KOPT-K1 (cell line): ENCODE measurements around the gene RAD51B.

ENCODE experiments used
- H3K27ac ChIP-seq: fragments of 200-600 bp; sonication (generic); 2 replicates; pipeline ENCODE4 v1.5.1; 2016; ENCODE audit warnings: antibody characterized with exemption, mild to moderate bottlenecking, low read depth, low read length; ENCODE audit not compliant: poor library complexity, severe bottlenecking
- H3K36me3 ChIP-seq: fragments of 200-600 bp; sonication (generic); 2 replicates; pipeline ENCODE4 v1.5.1; 2017; ENCODE audit warnings: antibody characterized with exemption, mild to moderate bottlenecking, low read length, moderate library complexity; ENCODE audit not compliant: insufficient read depth
- H3K9me3 ChIP-seq: fragments of 200-600 bp; sonication (generic); 2 replicates; pipeline ENCODE4 v1.5.1; 2017; ENCODE audit warnings: antibody characterized with exemption, low read length, mild to moderate bottlenecking; ENCODE audit not compliant: insufficient read depth, poor library complexity, severe bottlenecking

RAD51B gene

DNA sequence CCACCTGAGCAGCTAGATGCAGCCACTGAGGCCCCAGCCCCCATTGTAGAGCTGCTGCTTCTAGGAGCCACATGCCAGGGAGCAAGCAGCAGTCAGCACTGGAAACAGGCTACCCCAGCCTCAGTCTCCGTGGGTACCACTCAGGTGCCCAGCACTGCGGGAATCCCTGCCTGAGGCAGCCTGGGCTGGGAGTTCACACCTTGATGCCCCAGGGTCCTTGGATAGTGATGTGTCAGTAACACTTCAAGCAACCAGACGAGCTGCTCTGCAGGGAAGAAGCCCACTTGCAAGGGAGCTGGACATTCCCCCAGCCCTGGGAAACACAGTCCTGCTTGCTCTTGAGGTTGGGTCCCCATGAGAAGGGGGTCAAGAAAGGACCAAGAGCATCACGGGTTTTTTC lies 882.6 kb downstream of the RAD51B start:
- Histone ChIP-seq H3K36me3 (no peaks in the 10 kb centered on the region), H3K9me3 (no peaks in the 10 kb centered on the region), H3K27ac (no peak overlapping the region)

GRCh38 chr14:68702578-68702977 lies 883.0 kb downstream of the RAD51B start:
- H3K36me3 ChIP-seq, result no peaks in the 10 kb centered on the region
- H3K9me3 ChIP-seq, result no peaks in the 10 kb centered on the region
- no peak overlapping the region for H3K27ac ChIP-seq

GRCh38 chr14:68703093-68703492 lies 883.5 kb downstream of the RAD51B start:
- no peaks in the 10 kb centered on the region for H3K9me3 ChIP-seq
- H3K36me3 ChIP-seq, result no peaks in the 10 kb centered on the region
- no peak overlapping the region for H3K27ac ChIP-seq

- Histone ChIP-seq H3K9me3 (no peaks in the 10 kb centered on the region), H3K27ac (no peak overlapping the region), H3K36me3 (no peaks in the 10 kb centered on the region)
Observed at GRCh38 chr14:68704736-68705720, 885.4 kb downstream of the RAD51B start.

- H3K27ac ChIP-seq, result no peak overlapping the region
- H3K36me3 ChIP-seq, result no peaks in the 10 kb centered on the region
- no peaks in the 10 kb centered on the region for H3K9me3 ChIP-seq
Observed at GRCh38 chr14:68705741-68706283, 886.2 kb downstream of the RAD51B start.

- no peaks in the 10 kb centered on the region for H3K36me3 ChIP-seq
- H3K27ac ChIP-seq, result no peak overlapping the region
- no peaks in the 10 kb centered on the region for H3K9me3 ChIP-seq
Observed at GRCh38 chr14:68707482-68707881, 887.9 kb downstream of the RAD51B start.

GRCh38 chr14:68708343-68708742 lies 888.8 kb downstream of the RAD51B start:
- H3K27ac ChIP-seq, result no peak overlapping the region
- no peaks in the 10 kb centered on the region for H3K9me3 ChIP-seq
- H3K36me3 ChIP-seq, result no peaks in the 10 kb centered on the region

GRCh38 chr14:68709007-68709406 lies 889.4 kb downstream of the RAD51B start:
- H3K36me3 ChIP-seq, result no peaks in the 10 kb centered on the region
- H3K27ac ChIP-seq, result no peak overlapping the region
- H3K9me3 ChIP-seq, result no peaks in the 10 kb centered on the region

DNA sequence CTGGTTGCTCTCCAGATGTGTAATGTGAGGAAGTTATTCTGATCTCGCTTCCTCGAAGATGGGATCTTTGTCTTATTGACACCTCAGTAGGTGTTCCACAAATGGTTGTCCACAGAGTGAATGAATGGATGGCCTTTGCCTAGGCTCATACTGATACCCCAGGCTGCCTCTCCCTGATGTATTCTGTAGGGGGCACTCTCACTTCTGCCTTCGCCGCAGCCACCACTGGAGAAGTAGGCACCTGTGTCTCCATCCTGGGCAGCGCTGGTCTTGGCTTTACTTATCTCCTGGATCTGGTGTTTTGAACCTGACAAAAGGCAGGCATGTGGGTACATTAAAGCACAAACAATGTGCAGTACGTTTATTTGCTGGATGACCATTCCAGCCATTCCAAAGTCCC lies 891.2 kb downstream of the RAD51B start:
- Histone ChIP-seq H3K27ac (no peak overlapping the region), H3K9me3 (no peaks in the 10 kb centered on the region), H3K36me3 (no peaks in the 10 kb centered on the region)

- no peak overlapping the region for H3K27ac ChIP-seq
- H3K9me3 ChIP-seq, result no peaks in the 10 kb centered on the region
- no peaks in the 10 kb centered on the region for H3K36me3 ChIP-seq
Observed at GRCh38 chr14:68711561-68712309, 892.2 kb downstream of the RAD51B start.

DNA sequence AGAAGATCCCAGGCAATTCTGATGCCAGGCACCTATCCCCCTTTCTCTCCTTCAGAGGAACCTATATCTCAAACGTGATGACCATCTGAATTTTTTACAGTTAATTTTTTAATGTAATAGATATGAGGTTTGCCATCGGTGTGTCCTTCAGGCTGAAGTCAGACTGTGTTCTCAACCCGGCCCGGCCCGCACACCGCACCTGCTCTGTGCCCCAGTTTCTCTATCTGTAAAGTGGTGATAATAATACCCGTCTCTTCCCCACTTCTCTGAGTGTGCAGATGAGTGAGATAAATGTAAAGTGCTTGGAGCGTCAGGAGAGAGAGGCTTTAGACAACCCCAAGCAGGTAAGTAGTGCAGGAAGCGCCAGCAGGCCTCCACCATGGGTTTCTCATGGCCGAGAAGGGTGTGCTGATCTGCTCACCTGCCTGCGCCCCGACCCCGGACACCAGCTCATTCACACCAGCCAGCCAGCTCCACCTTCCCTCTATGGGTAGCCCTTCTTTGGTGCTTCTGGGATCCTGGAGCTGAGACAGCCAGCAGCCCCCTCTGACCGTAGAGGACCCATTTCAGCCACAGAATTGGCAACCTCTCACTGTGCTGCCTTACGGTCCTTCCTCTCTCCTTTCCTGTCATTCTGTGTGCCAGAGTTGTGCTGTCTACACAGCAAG lies 893.3 kb downstream of the RAD51B start:
- no peaks in the 10 kb centered on the region for H3K36me3 ChIP-seq
- no peaks in the 10 kb centered on the region for H3K9me3 ChIP-seq
- no peak overlapping the region for H3K27ac ChIP-seq

GRCh38 chr14:68713782-68714181 lies 894.2 kb downstream of the RAD51B start:
- no peaks in the 10 kb centered on the region for H3K36me3 ChIP-seq
- no peak overlapping the region for H3K27ac ChIP-seq
- H3K9me3 ChIP-seq, result no peaks in the 10 kb centered on the region

DNA sequence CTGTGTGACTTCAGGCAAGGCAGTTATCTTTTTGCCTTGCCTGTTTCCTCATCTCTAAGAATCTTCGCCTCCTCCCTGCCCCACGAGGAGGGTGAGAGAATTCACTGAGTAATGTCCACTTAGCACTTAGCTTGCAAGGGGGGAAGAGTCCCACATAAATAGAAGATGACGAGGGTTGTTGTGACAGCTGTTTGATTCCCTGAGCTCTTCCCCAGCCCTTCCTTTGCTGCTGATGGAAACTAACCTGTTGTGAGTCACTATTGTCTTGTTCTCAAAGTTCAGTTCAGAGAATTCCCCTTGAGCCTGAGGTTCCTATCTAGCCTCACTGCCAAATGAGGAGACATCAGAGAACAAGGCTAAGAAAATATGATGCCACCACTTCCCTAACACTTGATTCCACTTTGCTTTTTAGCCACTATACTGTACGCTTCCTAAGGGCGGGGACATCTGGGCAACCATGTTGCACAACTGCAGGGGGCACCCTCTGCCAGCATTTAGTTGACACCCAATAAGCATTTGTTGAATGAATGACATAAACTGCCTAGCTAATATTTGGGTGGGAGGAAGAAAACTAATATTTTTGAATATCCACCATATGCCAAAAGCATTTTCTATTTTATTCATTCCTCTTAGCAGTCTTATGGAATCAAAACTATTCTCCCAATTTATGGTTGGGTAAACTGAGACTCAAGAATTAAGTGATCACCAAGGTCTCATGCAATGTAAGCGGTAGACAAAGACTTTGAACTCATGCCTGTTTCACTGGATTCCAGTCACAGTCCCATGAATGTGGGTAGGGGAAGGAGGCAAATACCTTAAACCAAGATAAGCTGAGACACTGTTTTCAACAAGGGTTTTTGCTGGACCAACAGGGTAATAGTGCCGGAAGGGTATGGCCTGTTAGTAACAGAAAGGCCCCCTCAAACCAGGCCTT lies 895.7 kb downstream of the RAD51B start:
- no peak overlapping the region for H3K27ac ChIP-seq
- no peaks in the 10 kb centered on the region for H3K9me3 ChIP-seq
- H3K36me3 ChIP-seq, result no peaks in the 10 kb centered on the region

DNA sequence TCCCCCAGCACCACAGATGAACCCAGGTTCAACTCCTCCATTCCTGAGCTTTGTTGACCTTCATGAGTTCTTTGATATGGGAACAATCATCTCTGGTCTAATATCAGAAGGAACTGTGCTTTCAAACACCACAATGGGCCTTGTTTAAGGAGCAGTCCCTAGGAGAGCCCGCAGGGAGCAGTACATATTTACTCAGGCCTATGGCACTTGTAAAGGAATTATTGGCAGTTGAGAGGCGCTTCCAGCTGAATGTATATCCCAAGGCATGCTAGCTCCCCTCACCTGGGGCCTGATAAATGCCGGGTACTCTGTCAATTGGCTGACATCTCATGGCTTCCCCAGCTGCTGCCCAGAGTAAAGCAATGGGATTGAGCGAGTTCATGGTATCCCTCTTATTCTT lies 897.1 kb downstream of the RAD51B start:
- Histone ChIP-seq H3K27ac (no peak overlapping the region), H3K9me3 (no peaks in the 10 kb centered on the region), H3K36me3 (no peaks in the 10 kb centered on the region)
